Right lobe of liver (tissue), 4 donors: ENCODE measurements around the gene SVIL.

Experiments used
- CTCF ChIP-seq, 4 donors: fragments of 200-600 bp in 3 of 4; fragments of 450-650 bp in 1 of 4; IDR thresholded peaks; one replicate each; pipeline versions ENCODE4 v1.5.1 to v1.8.0; 2016 to 2022; ENCODE audit warnings: antibody characterized with exemption in 4 of 4, mild to moderate bottlenecking in 2 of 4
- POLR2A ChIP-seq: fragments of 450-650 bp; IDR thresholded peaks from one replicate; pipeline ENCODE4 v1.6.1; 2017; ENCODE audit warnings: antibody characterized with exemption, mild to moderate bottlenecking
- donor health status: DM: no; HTN: no; CAD: no.
- donor health status: DM: no; HTN: no; CAD: no.
- donor health status: DM: no; HTN: yes; CAD: no.

- TF ChIP-seq CTCF (IDR thresholded peaks at IDR 0.05), result no peak
- TF ChIP-seq POLR2A, result no peak
Observed at GRCh38 chr10:29596356-29596755, 38.4 kb downstream of the SVIL start.
